ENCODE measurements around the gene ROBO4.

Gene ROBO4

DNA sequence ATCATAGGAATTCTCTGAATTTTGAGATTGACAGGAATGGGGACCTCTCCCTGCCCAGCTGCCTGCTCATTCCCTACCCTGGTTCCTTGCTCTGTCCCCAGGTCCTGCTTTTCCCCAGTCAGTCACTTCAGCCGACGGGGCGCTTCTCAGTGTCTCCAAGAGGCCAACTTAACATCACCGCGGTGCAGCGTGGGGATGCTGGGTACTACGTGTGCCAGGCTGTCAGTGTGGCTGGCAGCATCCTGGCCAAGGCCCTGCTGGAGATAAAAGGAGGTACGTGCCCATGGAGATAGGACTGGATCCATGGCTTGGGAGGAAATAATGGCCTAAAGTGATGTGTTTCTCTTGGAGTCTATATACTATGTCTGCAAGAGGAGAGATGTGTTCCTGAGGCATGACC lies 25.4 kb downstream of the ROBO4 start:
- H3F3A ChIP-seq (ENCODE audit: control insufficient read depth, insufficient read depth): no peaks in the 10 kb centered on the region
- H3K9me3 ChIP-seq (ENCODE audit: control insufficient read depth, insufficient read depth, low read length): no peaks in the 10 kb centered on the region
- no peaks in the 10 kb centered on the region for H4K20me1 ChIP-seq (ENCODE audit: control insufficient read depth, insufficient read depth, low read depth, low read length)
- no peaks in the 10 kb centered on the region for H3K36me3 ChIP-seq (ENCODE audit: control insufficient read depth, low read length)
- no peaks in the 10 kb centered on the region for H3K9me2 ChIP-seq (replicated peaks; ENCODE audit: control insufficient read depth, low read length)
- H3K79me2 ChIP-seq (ENCODE audit: control insufficient read depth, low read length): no peaks in the 10 kb centered on the region
- peaks cover 35% of the 10 kb centered on the region for H3K27me3 ChIP-seq (ENCODE audit: control insufficient read depth, low read length)
- H3K4me3 ChIP-seq (ENCODE audit: low read length): no peak overlapping the region
- H3K4me1 ChIP-seq (ENCODE audit: control insufficient read depth, low read length): peaks cover 9% of the 10 kb centered on the region
- no peak for TF ChIP-seq CTCF (IDR thresholded peaks at IDR 0.05; ENCODE audit: low read depth, low read length, poor library complexity, severe bottlenecking)
- no peak for TF ChIP-seq EZH2phosphoT487 (IDR thresholded peaks at IDR 0.05; ENCODE audit: borderline replicate concordance, low read length)
- no peak overlapping the region for H3K27ac ChIP-seq (ENCODE audit: low read depth, low read length)
- H3K4me2 ChIP-seq (ENCODE audit: low read length): no peak overlapping the region

DNA sequence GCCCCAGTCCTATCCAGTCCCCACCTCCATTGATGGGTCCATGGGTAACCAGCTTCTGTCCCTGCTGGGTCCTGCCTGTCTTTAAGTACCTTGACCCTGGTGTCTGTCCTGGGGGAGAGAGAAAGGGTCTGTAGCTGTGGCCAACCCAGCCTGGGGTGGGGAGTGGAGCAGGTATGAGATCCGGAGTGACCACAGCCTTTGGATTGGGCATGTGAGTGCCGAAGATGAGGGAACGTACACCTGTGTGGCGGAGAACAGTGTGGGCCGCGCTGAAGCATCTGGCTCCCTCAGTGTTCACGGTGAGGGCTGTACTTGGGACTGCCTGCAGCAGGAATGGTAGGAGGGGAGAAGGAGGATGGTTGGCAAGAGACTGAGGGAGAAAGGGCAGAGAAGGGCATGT lies 27.2 kb downstream of the ROBO4 start:
- Histone ChIP-seq H3K9me3 (ENCODE audit: control insufficient read depth, insufficient read depth, low read length) (no peaks in the 10 kb centered on the region), H3K27ac (ENCODE audit: low read depth, low read length) (no peak overlapping the region), H3K4me3 (ENCODE audit: low read length) (no peak overlapping the region), H3K27me3 (ENCODE audit: control insufficient read depth, low read length) (peaks cover 33% of the 10 kb centered on the region), H3K36me3 (ENCODE audit: control insufficient read depth, low read length) (no peaks in the 10 kb centered on the region), H3K79me2 (ENCODE audit: control insufficient read depth, low read length) (no peaks in the 10 kb centered on the region), H3K4me1 (ENCODE audit: control insufficient read depth, low read length) (no peaks in the 10 kb centered on the region), H3K4me2 (ENCODE audit: low read length) (no peak overlapping the region), H4K20me1 (ENCODE audit: control insufficient read depth, insufficient read depth, low read depth, low read length) (no peaks in the 10 kb centered on the region), H3F3A (ENCODE audit: control insufficient read depth, insufficient read depth) (no peaks in the 10 kb centered on the region), H3K9me2 (replicated peaks; ENCODE audit: control insufficient read depth, low read length) (no peaks in the 10 kb centered on the region)
- TF ChIP-seq EZH2phosphoT487 (IDR thresholded peaks at IDR 0.05; ENCODE audit: borderline replicate concordance, low read length): no peak
- TF ChIP-seq CTCF (IDR thresholded peaks at IDR 0.05; ENCODE audit: low read depth, low read length, poor library complexity, severe bottlenecking): no peak

DNA sequence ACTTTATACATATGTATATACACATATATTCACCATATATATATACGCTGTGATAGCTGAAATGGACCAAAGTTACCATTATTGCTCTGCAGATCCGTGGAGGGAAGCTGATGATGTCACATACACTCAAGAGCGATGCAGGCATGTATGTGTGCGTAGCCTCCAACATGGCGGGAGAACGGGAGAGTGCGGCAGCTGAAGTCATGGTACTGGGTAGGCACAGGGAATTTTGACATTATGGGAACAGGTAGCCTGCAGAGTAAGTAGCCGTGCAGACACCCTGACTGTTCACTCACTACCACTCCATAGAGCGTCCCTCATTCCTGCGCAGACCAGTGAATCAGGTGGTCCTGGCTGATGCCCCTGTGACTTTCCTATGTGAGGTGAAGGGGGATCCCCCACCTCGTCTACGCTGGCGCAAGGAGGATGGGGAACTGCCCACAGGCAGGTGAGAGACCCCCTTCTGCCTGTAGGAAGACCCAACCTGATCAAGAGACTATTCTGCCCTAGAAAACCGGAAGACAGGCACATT lies 27.7 kb downstream of the ROBO4 start:
- no peaks in the 10 kb centered on the region for H3K36me3 ChIP-seq (ENCODE audit: control insufficient read depth, low read length)
- no peaks in the 10 kb centered on the region for H3K9me3 ChIP-seq (ENCODE audit: control insufficient read depth, insufficient read depth, low read length)
- no peaks in the 10 kb centered on the region for H3K9me2 ChIP-seq (replicated peaks; ENCODE audit: control insufficient read depth, low read length)
- no peak overlapping the region for H3K4me2 ChIP-seq (ENCODE audit: low read length)
- H3K79me2 ChIP-seq (ENCODE audit: control insufficient read depth, low read length): no peaks in the 10 kb centered on the region
- peaks cover 28% of the 10 kb centered on the region for H3K27me3 ChIP-seq (ENCODE audit: control insufficient read depth, low read length)
- H3K27ac ChIP-seq (ENCODE audit: low read depth, low read length): no peak overlapping the region
- no peak overlapping the region for H3K4me3 ChIP-seq (ENCODE audit: low read length)
- no peaks in the 10 kb centered on the region for H4K20me1 ChIP-seq (ENCODE audit: control insufficient read depth, insufficient read depth, low read depth, low read length)
- H3F3A ChIP-seq (ENCODE audit: control insufficient read depth, insufficient read depth): no peaks in the 10 kb centered on the region
- TF ChIP-seq CTCF (IDR thresholded peaks at IDR 0.05; ENCODE audit: low read depth, low read length, poor library complexity, severe bottlenecking): no peak
- TF ChIP-seq EZH2phosphoT487 (IDR thresholded peaks at IDR 0.05; ENCODE audit: borderline replicate concordance, low read length): no peak
- no peaks in the 10 kb centered on the region for H3K4me1 ChIP-seq (ENCODE audit: control insufficient read depth, low read length)
